Caco-2 (cell line): ENCODE data around the gene SETD5. TPM values are rescaled to one million over a fixed set of nuclear protein-coding genes. Genes with fewer than 3 reads are reported as not detected.

ENCODE experiments used
- BruUV-seq: library from RNA; stranded (reverse); fragments of 400-500 nt; replicated peaks from 2 replicates; lab custom pipeline; 2021; lab: Mats Ljungman, UMichigan
- CTCF ChIA-PET: fragments of 300-600 bp; sonication (Branson Sonifier 250); formaldehyde crosslinking; loops from one replicate; lab custom pipeline; 2022; ENCODE audit warnings: antibody characterized with exemption; lab: Charles Lee
- POLR2A ChIA-PET: fragments of 300-600 bp; sonication (Branson Sonifier 250); formaldehyde crosslinking; loops from one replicate; lab custom pipeline; 2022; ENCODE audit warnings: antibody characterized with exemption; lab: Charles Lee
- DNase-seq, 2 experiments: peaks; one replicate each; pipeline versions ENCODE4 v3.0.0 to v3.0.0-alpha.2; 2020 to 2022
- H3K27me3 ChIP-seq: replicated peaks from 2 replicates; pipeline ENCODE4 v1.6.0; 2011; ENCODE audit warnings: low read length; ENCODE audit not compliant: control insufficient read depth, insufficient read depth
- H3K36me3 ChIP-seq: 2 replicates; pipeline ENCODE4 v1.5.1; 2011; ENCODE audit warnings: low read length; ENCODE audit not compliant: control insufficient read depth, insufficient read depth
- H3K4me1 ChIP-seq: fragments of 250-450 bp; sonication (Bioruptor Pico); 2 replicates; pipeline ENCODE4 v1.5.1; 2020; ENCODE audit warnings: mild to moderate bottlenecking
- H3K4me3 ChIP-seq: 2 replicates; pipeline ENCODE4 v1.5.1; 2011; ENCODE audit warnings: low read depth, mild to moderate bottlenecking, control low read depth, low read length
- H3K9me3 ChIP-seq: fragments of 250-450 bp; sonication (Bioruptor Pico); 2 replicates; pipeline ENCODE4 v1.5.1; 2020; ENCODE audit warnings: mild to moderate bottlenecking, moderate library complexity
- H3K27ac Mint-ChIP-seq: one replicate; pipeline ENCODE4 v1.8.0; 2022; ENCODE audit warnings: mixed read lengths; ENCODE audit not compliant: unreplicated experiment
- H3K27me3 Mint-ChIP-seq: one replicate; pipeline ENCODE4 v1.8.0; 2022; ENCODE audit warnings: mixed read lengths; ENCODE audit not compliant: insufficient read depth, unreplicated experiment
- H3K36me3 Mint-ChIP-seq: one replicate; pipeline ENCODE4 v1.8.0; 2022; ENCODE audit warnings: mild to moderate bottlenecking, mixed read lengths; ENCODE audit not compliant: insufficient read depth, unreplicated experiment
- H3K4me1 Mint-ChIP-seq: one replicate; pipeline ENCODE4 v1.8.0; 2022; ENCODE audit warnings: low read depth, mixed read lengths; ENCODE audit not compliant: unreplicated experiment
- H3K4me3 Mint-ChIP-seq: one replicate; pipeline ENCODE4 v1.8.0; 2022; ENCODE audit warnings: mild to moderate bottlenecking, moderate library complexity, mixed read lengths; ENCODE audit not compliant: unreplicated experiment
- H3K9me3 Mint-ChIP-seq: one replicate; pipeline ENCODE4 v1.8.0; 2022; ENCODE audit warnings: mixed read lengths; ENCODE audit not compliant: unreplicated experiment
- intact Hi-C: fragments of 100-400 bp; cut with micrococcal nuclease; formaldehyde crosslinking; loops from one replicate; pipeline ENCODE4 v1.10.0; 2022; ENCODE audit not compliant: unreplicated experiment
- total RNA-seq: library from RNA; stranded (reverse); gene quantifications from 2 replicates; pipeline ENCODE4 v1.2.3, GENCODE V29; 2022
- TF ChIP-seq, protein P1 (sequence below), 2 experiments: fragments of 200-600 bp in 1 of 2; IDR thresholded peaks; 1 replicate in 1 of 2; 2 replicates in 1 of 2; pipeline versions ENCODE4 v1.5.1 to v1.8.0; 2011 to 2022; ENCODE audit warnings: antibody characterized with exemption in 1 of 2, control low read depth in 1 of 2, inconsistent platforms in 1 of 2, low read depth in 1 of 2, low read length in 1 of 2, mild to moderate bottlenecking in 1 of 2, moderate library complexity in 1 of 2; ENCODE audit not compliant: insufficient read depth in 1 of 2, severe bottlenecking in 1 of 2, unreplicated experiment in 1 of 2

SETD5 gene
- total RNA-seq, 1 experiment from 2014 or later: 140 TPM

DNA sequence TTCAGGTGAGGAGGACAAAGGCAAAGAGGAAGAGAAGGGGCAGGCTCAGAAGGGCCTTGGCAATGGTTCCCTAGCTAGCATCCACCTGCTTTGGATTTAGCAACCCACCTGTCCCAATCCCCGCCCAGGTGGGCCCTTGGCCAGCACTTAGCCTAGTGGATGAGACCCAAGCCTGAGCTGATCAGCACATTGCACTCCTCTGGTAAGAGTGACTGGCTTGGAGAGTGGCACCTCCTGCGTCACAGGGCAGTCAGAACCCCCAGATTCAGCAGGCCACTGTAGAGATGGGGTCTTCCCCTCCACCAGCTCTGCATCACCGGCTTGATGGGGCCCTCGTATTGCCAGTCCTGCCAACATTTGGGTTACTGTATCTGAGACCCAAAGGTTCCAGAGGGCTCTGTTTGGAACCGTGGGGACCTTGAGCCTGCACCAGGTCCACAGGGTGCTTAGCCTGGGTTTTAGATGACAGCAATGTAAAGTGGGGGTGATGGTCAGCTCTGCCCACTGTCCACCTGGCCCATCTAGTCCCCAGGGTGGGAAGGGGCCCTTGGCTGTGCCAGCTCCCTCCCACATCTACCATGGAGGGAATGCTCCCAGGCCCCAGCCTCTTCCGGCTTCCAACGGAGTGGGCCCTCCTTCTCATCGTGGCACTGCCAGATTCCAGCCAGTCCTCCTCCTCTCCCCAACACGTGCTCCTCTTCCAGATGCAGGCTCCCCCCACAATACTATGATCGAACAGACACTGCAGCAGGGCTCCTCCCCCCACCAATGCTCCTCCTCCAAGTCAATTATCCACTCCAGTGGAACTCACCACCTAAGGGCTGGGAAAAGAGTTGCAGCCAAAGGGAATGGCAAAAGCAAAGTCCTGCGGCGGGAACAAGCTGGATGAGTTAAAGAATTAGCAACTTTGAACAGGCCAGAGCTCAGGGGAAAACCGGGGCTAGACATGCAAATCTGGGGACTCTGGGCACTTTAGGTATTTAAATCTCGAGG lies 110.5 kb downstream of the SETD5 start:
- ChIA-PET POLR2A (no interaction called here), CTCF (no interaction called here)
- intact Hi-C loops: loop anchor here (10.0 kb wide), 1 partner anchor 197 kb away; the partner anchor contains the start of gene CPNE9
- no peak overlapping the region for H3K4me3 ChIP-seq
- H3K36me3 ChIP-seq: no peaks in the 10 kb centered on the region
- Mint-ChIP-seq H3K4me3 (no peak overlapping the region), H3K4me1 (no peaks in the 10 kb centered on the region), H3K9me3 (no peaks in the 10 kb centered on the region), H3K27ac (no peak overlapping the region), H3K36me3 (no peaks in the 10 kb centered on the region), H3K27me3 (peaks cover 3% of the 10 kb centered on the region)
- DNase-seq: no peak
- H3K9me3 ChIP-seq: no peaks in the 10 kb centered on the region
- no peaks in the 10 kb centered on the region for H3K27me3 ChIP-seq
- no peaks in the 10 kb centered on the region for H3K4me1 ChIP-seq
- TF ChIP-seq, protein P1, sequence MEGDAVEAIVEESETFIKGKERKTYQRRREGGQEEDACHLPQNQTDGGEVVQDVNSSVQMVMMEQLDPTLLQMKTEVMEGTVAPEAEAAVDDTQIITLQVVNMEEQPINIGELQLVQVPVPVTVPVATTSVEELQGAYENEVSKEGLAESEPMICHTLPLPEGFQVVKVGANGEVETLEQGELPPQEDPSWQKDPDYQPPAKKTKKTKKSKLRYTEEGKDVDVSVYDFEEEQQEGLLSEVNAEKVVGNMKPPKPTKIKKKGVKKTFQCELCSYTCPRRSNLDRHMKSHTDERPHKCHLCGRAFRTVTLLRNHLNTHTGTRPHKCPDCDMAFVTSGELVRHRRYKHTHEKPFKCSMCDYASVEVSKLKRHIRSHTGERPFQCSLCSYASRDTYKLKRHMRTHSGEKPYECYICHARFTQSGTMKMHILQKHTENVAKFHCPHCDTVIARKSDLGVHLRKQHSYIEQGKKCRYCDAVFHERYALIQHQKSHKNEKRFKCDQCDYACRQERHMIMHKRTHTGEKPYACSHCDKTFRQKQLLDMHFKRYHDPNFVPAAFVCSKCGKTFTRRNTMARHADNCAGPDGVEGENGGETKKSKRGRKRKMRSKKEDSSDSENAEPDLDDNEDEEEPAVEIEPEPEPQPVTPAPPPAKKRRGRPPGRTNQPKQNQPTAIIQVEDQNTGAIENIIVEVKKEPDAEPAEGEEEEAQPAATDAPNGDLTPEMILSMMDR (IDR thresholded peaks at IDR 0.05; ENCODE audit: insufficient read depth in 1 of 2, low read depth in 1 of 2, low read length in 1 of 2, severe bottlenecking in 1 of 2, unreplicated experiment in 1 of 2): no peak
- BruUV-seq: no TSS peak

DNA sequence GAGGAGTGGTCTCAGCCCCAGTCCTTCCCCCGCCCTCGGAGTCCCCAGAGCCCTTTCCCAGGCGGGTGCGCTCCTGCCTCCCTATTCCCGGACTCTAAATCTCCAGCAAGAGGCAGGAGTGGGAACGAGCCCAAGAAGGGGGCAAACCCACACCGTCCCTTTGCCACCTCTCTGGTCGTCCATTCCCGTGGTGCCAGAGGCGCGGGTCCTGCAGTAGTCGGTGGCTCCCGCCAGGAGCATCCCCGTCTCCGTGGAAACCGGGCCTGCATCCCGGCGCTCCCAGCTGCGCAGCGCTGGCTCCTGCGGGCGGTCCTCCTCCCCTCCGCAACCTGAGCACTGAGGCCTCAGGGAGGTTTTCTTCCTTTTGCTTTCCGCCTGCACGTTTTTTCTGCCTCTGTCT lies 111.4 kb downstream of the SETD5 start:
- Mint-ChIP-seq H3K36me3 (no peaks in the 10 kb centered on the region), H3K9me3 (no peaks in the 10 kb centered on the region), H3K4me3 (no peak overlapping the region), H3K27ac (no peak overlapping the region), H3K4me1 (no peaks in the 10 kb centered on the region), H3K27me3 (peaks cover 3% of the 10 kb centered on the region)
- ChIA-PET CTCF (no interaction called here), POLR2A (no interaction called here)
- H3K9me3 ChIP-seq: no peaks in the 10 kb centered on the region
- no peaks in the 10 kb centered on the region for H3K36me3 ChIP-seq
- intact Hi-C loops: loop anchor here (10.0 kb wide), 1 partner anchor 196 kb away; the partner anchor contains the start of gene CPNE9
- no peak for DNase-seq
- no peaks in the 10 kb centered on the region for H3K4me1 ChIP-seq
- TF ChIP-seq, protein P1 (IDR thresholded peaks at IDR 0.05; ENCODE audit: insufficient read depth in 1 of 2, low read depth in 1 of 2, low read length in 1 of 2, severe bottlenecking in 1 of 2, unreplicated experiment in 1 of 2): no peak
- no peaks in the 10 kb centered on the region for H3K27me3 ChIP-seq
- no TSS peak for BruUV-seq
- no peak overlapping the region for H3K4me3 ChIP-seq

DNA sequence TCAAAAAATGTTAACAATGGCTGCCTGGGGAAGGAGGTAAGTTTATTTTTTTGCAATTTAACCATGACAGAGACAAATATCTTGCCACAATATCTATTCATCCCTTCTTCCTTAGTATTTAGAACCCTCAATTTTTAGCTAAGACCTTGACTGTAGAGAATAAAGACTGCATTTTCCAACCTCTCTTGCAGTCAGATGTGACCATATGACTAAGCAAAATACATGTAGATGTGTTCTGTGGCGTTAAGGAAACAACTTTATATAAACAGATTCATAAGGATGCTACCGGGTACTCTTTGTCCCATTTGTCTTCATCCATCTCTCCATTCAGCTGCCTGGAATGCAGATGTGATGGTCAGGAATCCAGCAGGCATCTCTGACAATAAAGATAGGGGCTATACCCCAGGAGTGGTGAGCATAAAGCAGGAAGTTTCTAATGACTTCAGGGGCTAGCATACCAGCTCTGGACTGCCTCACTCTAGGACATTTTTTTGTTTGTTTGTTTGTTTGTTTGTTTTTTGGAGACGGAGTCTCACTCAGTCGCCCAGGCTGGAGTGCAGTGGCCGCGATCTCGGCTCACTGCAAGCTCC lies 115.1 kb downstream of the SETD5 start:
- CTCF ChIA-PET: interaction anchor here (0.7 kb wide), 1 partner anchor 44 kb away, joined by 5 read pairs; no protein-coding TSS in a partner anchor
- TF ChIP-seq, protein P1 (IDR thresholded peaks at IDR 0.05; ENCODE audit: insufficient read depth in 1 of 2, low read depth in 1 of 2, low read length in 1 of 2, severe bottlenecking in 1 of 2, unreplicated experiment in 1 of 2): no peak
- Histone ChIP-seq H3K27me3 (no peaks in the 10 kb centered on the region), H3K4me1 (no peaks in the 10 kb centered on the region), H3K9me3 (no peaks in the 10 kb centered on the region), H3K4me3 (no peak overlapping the region), H3K36me3 (no peaks in the 10 kb centered on the region)
- Mint-ChIP-seq H3K36me3 (no peaks in the 10 kb centered on the region), H3K9me3 (no peaks in the 10 kb centered on the region), H3K27ac (no peak overlapping the region), H3K27me3 (no peaks in the 10 kb centered on the region), H3K4me1 (no peaks in the 10 kb centered on the region), H3K4me3 (no peak overlapping the region)
- intact Hi-C loops: no loop called here
- no TSS peak for BruUV-seq
- POLR2A ChIA-PET: interaction anchor here (0.7 kb wide), 1 partner anchor 1135 kb away, joined by 3 read pairs; no protein-coding TSS in a partner anchor
- DNase-seq: no peak
